ENCODE measurements around the gene AGBL3. TPM values are rescaled to one million over a fixed set of nuclear protein-coding genes. Genes with fewer than 3 reads are reported as not detected.

Gene AGBL3
- total and polyA plus RNA-seq, 3 donors from 2014 or later, result 10.0 to 21.6 (median 13.9) TPM

DNA sequence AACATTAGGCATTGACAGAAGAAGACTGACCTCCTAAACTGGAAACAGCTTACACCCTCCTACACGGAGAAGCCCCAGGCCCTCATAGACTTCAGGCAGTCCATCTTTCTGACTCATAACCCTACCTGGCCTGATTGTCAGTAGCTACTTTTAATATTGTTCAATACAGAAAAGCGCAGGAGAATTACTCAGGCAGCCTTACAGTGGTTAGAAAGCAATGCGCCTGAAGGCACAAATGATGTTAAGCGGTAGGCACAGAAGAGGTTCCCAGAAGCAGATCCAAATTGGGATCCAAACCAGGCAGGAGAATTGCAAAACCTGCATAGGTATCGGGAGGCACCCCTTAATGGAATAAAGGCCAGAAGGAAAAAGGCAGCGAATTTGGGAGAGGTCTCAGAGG is 189.6 kb downstream of the AGBL3 start:
- Histone ChIP-seq H3K36me3 (ENCODE audit: low read depth, missing control alignments) (no peaks in the 10 kb centered on the region), H3K4me1 (no peaks in the 10 kb centered on the region), H3K9me3 (no peaks in the 10 kb centered on the region), H3K27me3 (no peaks in the 10 kb centered on the region), H3K4me3 (no peak overlapping the region), H3K27ac (no peak overlapping the region)
- WGBS, 2 donors, result 93 to 94% methylated on average over 6 of the region's 6 CpGs
- intact Hi-C loops (cut with DNase I; ENCODE audit: low total_unique reads), result no loop called here
- no peak for DNase-seq
- no peak for TF ChIP-seq POLR2A (IDR thresholded peaks at IDR 0.05)
- TF ChIP-seq, protein P1, sequence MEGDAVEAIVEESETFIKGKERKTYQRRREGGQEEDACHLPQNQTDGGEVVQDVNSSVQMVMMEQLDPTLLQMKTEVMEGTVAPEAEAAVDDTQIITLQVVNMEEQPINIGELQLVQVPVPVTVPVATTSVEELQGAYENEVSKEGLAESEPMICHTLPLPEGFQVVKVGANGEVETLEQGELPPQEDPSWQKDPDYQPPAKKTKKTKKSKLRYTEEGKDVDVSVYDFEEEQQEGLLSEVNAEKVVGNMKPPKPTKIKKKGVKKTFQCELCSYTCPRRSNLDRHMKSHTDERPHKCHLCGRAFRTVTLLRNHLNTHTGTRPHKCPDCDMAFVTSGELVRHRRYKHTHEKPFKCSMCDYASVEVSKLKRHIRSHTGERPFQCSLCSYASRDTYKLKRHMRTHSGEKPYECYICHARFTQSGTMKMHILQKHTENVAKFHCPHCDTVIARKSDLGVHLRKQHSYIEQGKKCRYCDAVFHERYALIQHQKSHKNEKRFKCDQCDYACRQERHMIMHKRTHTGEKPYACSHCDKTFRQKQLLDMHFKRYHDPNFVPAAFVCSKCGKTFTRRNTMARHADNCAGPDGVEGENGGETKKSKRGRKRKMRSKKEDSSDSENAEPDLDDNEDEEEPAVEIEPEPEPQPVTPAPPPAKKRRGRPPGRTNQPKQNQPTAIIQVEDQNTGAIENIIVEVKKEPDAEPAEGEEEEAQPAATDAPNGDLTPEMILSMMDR (IDR thresholded peaks at IDR 0.05), result no peak

DNA sequence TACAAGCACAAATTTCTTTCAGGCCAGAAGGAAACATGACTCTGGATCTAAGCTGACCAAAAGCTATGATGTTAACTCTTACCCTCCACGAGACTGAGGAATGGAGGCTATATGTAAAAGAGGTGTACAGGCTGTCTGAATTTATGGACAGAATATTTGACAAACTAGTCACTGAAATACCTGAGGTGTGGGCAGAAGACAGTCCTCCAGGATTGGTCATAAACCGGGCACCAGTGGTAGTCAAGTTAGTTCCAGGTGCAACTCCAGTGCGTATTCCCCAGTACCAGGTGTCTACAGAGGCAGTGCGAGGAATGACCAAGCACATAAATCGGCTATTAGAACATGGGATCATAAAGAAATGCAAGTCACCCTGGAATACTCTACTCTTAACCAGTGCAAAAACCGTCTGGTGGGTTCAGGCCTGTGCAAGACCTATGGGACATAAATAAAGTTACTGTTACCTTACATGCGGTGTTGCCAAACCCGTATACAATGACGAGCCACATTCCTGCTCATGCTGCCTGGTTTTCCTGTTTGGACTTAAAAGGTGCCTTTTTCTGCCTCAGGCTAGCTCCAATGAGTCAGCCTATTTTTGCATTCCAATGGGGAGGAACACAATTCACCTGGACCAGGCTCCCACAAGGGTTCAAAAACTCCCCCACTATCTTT is 190.9 kb downstream of the AGBL3 start:
- WGBS, 2 donors, result 94 to 96% methylated on average over 9 of the region's 9 CpGs
- intact Hi-C loops (cut with DNase I; ENCODE audit: low total_unique reads), result no loop called here
- no peak for DNase-seq
- Histone ChIP-seq H3K4me1 (no peaks in the 10 kb centered on the region), H3K4me3 (no peak overlapping the region), H3K36me3 (ENCODE audit: low read depth, missing control alignments) (no peaks in the 10 kb centered on the region), H3K9me3 (no peaks in the 10 kb centered on the region), H3K27me3 (no peaks in the 10 kb centered on the region), H3K27ac (no peak overlapping the region)
- no peak for TF ChIP-seq POLR2A (IDR thresholded peaks at IDR 0.05)
- TF ChIP-seq, protein P1 (IDR thresholded peaks at IDR 0.05), result no peak

DNA sequence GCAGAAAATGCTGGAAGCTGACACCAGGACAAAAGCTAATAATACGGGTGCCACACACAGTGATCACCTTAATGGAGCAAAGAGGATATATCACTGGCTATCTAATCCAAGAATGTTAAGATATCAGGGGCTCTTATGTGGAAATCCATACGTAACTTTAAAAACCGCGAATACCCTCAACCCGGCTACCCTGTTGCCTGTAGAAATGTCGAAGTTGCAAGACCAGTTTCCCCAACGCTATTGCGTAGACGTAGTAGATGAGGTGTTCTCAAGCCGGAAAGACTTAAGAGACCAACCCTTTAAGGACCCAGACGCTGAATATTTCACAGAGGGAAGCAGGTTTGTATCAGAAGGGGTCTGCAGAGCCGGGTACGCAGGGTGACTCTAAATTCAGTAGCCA is 192.1 kb downstream of the AGBL3 start:
- WGBS, 2 donors, result 90 to 91% methylated on average over 13 of the region's 13 CpGs
- Histone ChIP-seq H3K27me3 (no peaks in the 10 kb centered on the region), H3K4me1 (no peaks in the 10 kb centered on the region), H3K9me3 (no peaks in the 10 kb centered on the region), H3K36me3 (ENCODE audit: low read depth, missing control alignments) (no peaks in the 10 kb centered on the region), H3K27ac (no peak overlapping the region), H3K4me3 (no peak overlapping the region)
- intact Hi-C loops (cut with DNase I; ENCODE audit: low total_unique reads), result no loop called here
- no peak for DNase-seq
- TF ChIP-seq, protein P1 (IDR thresholded peaks at IDR 0.05), result no peak
- TF ChIP-seq POLR2A (IDR thresholded peaks at IDR 0.05), result no peak

DNA sequence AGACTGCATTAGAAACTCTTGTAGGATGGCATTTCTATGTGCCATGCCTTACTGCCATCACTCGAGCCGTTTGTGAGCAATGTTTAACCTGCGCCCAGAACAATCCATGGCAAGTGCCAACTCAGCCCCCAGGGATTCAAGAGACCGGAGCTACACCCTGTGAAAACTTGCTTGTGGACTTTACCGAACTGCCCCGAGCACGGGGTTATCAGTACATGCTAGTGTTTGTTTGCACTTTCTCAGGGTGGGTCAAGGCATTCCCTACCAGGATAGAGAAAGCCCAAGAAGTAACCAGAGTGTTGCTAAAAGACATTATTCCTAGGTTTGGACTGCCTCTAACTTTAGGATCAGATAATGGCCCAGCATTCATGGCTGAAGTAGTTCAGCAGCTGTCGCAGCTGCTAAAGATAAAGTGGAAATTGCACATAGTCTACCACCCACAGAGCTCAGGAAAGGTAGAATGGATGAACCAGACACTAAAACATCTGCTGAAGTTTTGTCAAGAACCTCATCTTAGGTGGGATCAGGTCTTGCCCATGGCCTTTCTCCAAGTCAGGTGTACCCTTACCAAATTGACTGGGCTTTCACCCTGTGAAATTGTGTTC is 193.1 kb downstream of the AGBL3 start:
- H3K27me3 ChIP-seq, result no peaks in the 10 kb centered on the region
- no peak overlapping the region for H3K4me3 ChIP-seq
- TF ChIP-seq POLR2A (IDR thresholded peaks at IDR 0.05), result no peak
- TF ChIP-seq, protein P1 (IDR thresholded peaks at IDR 0.05), result no peak
- 88 to 90% methylated on average over 8 of the region's 8 CpGs for WGBS, 2 donors
- intact Hi-C loops (cut with DNase I; ENCODE audit: low total_unique reads), result no loop called here
- H3K4me1 ChIP-seq, result no peaks in the 10 kb centered on the region
- DNase-seq, result no peak
- no peaks in the 10 kb centered on the region for H3K36me3 ChIP-seq (ENCODE audit: low read depth, missing control alignments)
- H3K27ac ChIP-seq, result no peak overlapping the region
- no peaks in the 10 kb centered on the region for H3K9me3 ChIP-seq

DNA sequence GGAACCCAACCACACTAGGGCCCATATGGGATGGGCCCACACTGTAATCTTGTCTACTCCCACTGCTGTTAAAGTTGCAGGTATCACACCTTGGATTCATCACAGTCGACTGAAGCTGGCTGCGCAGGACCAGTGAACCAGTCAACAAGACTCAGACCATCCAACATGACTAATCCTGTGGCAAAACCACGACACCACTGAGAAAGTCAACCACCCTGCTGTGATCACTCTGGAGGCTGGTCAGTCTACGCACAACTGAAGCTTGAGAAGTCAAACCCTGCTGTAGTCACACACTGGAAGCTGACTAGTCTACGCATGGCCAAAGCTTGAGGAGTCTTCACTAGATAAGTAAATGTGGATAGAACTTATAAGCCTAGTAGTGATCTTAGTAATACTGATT is 193.8 kb downstream of the AGBL3 start:
- H3K4me1 ChIP-seq, result no peaks in the 10 kb centered on the region
- TF ChIP-seq POLR2A (IDR thresholded peaks at IDR 0.05), result no peak
- TF ChIP-seq, protein P1 (IDR thresholded peaks at IDR 0.05), result no peak
- no peak for DNase-seq
- no peak overlapping the region for H3K4me3 ChIP-seq
- no peaks in the 10 kb centered on the region for H3K27me3 ChIP-seq
- 95 to 99% methylated on average over 5 of the region's 5 CpGs for WGBS, 2 donors
- H3K9me3 ChIP-seq, result no peaks in the 10 kb centered on the region
- H3K27ac ChIP-seq, result no peak overlapping the region
- intact Hi-C loops (cut with DNase I; ENCODE audit: low total_unique reads), result no loop called here
- H3K36me3 ChIP-seq (ENCODE audit: low read depth, missing control alignments), result no peaks in the 10 kb centered on the region
